ENCODE results near the gene MYT1.

MYT1 gene

DNA sequence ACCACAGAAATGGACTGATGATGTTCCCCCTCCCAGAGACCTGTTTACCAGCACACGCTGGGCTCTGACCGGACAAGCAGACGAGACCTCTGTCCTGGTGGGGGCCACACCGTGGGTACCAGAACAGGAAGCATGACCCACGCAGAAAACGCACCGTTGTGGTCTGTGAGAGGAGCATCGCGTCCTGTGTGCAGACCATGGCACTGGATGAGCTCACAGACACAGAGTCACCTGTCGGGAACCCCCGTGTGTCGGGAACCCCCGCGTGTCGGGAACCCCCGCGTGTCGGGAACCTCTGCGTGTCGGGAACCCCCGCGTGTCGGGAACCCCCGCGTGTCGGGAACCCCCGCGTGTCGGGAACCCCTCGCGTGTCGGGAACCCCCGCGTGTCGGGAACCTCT lies 37.4 kb downstream of the MYT1 start:
- H3K27ac ChIP-seq (ENCODE audit: low read depth, low read length): no peak overlapping the region
- no peaks in the 10 kb centered on the region for H3K36me3 ChIP-seq (ENCODE audit: control insufficient read depth in 1 of 2, insufficient read depth in 2 of 2, low read length in 2 of 2)
- peaks cover 5 to 6% of the 10 kb centered on the region in 2 donors for H3K4me1 ChIP-seq (ENCODE audit: control insufficient read depth in 1 of 2, insufficient read depth in 2 of 2, low read length in 2 of 2)
- H3K4me3 ChIP-seq (ENCODE audit: low read depth in 1 of 2, low read length in 2 of 2): no peak overlapping the region
- H3K9ac ChIP-seq (ENCODE audit: low read depth in 1 of 2, low read length in 2 of 2): no peak overlapping the region
- H3K27me3 ChIP-seq (ENCODE audit: control insufficient read depth in 1 of 2, insufficient read depth in 2 of 2, low read length in 2 of 2): no peaks in the 10 kb centered on the region
- H3K9me3 ChIP-seq (ENCODE audit: control insufficient read depth in 1 of 2, low read length in 2 of 2): no peaks in the 10 kb centered on the region

DNA sequence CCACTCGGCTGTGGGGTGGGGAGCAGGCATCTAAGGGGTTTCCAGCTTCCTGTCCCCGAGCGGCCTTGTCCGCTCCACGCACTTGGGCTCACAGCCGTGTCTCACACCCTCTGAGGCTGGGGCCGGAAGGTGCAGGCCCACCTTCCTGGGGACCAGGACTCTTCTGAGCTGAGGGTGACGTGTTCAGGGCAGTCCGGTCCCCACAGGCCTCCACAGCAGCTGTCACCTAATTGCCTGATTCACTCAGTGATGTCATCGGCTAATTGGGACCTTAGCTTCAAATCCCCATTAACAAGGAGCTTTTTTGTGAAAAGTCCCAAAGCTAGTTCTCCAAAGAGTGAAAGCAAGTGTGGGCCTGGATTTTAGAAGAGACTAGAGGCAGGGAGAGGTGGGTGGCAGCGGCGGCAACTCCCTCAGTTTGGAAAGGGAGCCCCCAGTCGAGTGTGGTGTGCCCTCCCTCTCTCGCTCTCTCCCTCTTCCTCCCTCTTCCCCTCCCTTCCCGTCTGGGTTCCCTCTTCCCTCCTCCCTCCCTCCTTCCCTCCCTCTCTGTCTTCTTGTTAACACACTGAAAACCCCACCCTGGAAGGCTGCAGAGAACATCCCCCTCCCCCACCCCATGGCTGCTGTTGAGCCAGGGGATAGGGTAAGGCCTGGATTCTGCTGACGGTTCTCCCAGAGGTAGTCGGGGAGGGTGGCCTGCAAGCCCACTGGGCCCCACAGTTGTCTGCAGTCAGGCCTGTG lies 39.0 kb downstream of the MYT1 start:
- Histone ChIP-seq H3K27me3 (ENCODE audit: control insufficient read depth in 1 of 2, insufficient read depth in 2 of 2, low read length in 2 of 2) (no peaks in the 10 kb centered on the region), H3K36me3 (ENCODE audit: control insufficient read depth in 1 of 2, insufficient read depth in 2 of 2, low read length in 2 of 2) (no peaks in the 10 kb centered on the region), H3K27ac (ENCODE audit: low read depth, low read length) (no peak overlapping the region), H3K4me3 (ENCODE audit: low read depth in 1 of 2, low read length in 2 of 2) (no peak overlapping the region), H3K4me1 (ENCODE audit: control insufficient read depth in 1 of 2, insufficient read depth in 2 of 2, low read length in 2 of 2) (peaks cover 5 to 6% of the 10 kb centered on the region in 2 donors), H3K9me3 (ENCODE audit: control insufficient read depth in 1 of 2, low read length in 2 of 2) (no peaks in the 10 kb centered on the region), H3K9ac (ENCODE audit: low read depth in 1 of 2, low read length in 2 of 2) (no peak overlapping the region)

DNA sequence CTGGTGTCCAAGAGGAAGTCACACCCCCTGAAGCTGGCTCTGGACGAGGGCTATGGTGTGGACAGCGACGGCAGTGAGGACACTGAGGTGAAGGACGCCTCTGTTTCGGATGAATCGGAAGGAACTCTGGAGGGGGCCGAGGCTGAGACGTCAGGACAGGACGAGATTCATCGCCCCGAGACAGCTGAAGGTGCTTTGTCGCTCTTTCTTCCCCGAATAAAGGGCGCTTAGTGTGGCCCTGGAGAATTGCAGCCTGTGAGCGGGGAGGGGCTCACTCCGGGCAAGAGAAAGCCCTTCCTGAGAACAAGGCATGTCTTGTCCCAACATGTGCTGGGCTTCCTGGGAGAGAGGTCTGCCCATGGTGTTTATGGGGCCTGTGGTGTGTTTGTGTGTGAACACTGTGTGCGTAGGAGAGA lies 41.4 kb downstream of the MYT1 start:
- H3K9ac ChIP-seq (ENCODE audit: low read depth in 1 of 2, low read length in 2 of 2): no peak overlapping the region
- no peaks in the 10 kb centered on the region for H3K36me3 ChIP-seq (ENCODE audit: control insufficient read depth in 1 of 2, insufficient read depth in 2 of 2, low read length in 2 of 2)
- no peak overlapping the region for H3K4me3 ChIP-seq (ENCODE audit: low read depth in 1 of 2, low read length in 2 of 2)
- H3K9me3 ChIP-seq (ENCODE audit: control insufficient read depth in 1 of 2, low read length in 2 of 2): no peaks in the 10 kb centered on the region
- no peaks in the 10 kb centered on the region for H3K27me3 ChIP-seq (ENCODE audit: control insufficient read depth in 1 of 2, insufficient read depth in 2 of 2, low read length in 2 of 2)
- peaks cover 5 to 6% of the 10 kb centered on the region in 2 donors for H3K4me1 ChIP-seq (ENCODE audit: control insufficient read depth in 1 of 2, insufficient read depth in 2 of 2, low read length in 2 of 2)
- H3K27ac ChIP-seq (ENCODE audit: low read depth, low read length): no peak overlapping the region

DNA sequence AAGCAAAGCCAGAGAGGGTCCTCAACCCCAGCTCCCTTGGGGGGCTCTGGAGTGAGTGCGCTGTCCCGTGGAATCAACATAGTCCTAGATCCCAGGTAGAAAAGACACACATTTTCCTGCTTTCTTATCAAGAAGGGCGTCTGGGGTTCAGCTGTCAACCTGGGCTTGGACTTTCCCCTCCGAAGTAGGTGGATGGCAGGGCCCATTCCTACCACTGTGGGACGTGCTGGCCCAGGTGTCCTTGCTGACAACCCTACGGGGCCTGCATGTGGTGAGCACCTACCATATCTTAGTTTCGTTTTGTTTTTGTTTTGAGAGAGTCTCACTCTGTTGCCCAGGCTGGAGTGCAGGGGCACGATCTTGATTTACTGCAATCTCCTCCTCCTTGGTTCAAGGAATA lies 42.4 kb downstream of the MYT1 start:
- no peak overlapping the region for H3K27ac ChIP-seq (ENCODE audit: low read depth, low read length)
- H3K36me3 ChIP-seq (ENCODE audit: control insufficient read depth in 1 of 2, insufficient read depth in 2 of 2, low read length in 2 of 2): no peaks in the 10 kb centered on the region
- H3K9ac ChIP-seq (ENCODE audit: low read depth in 1 of 2, low read length in 2 of 2): no peak overlapping the region
- no peaks in the 10 kb centered on the region for H3K27me3 ChIP-seq (ENCODE audit: control insufficient read depth in 1 of 2, insufficient read depth in 2 of 2, low read length in 2 of 2)
- H3K4me1 ChIP-seq (ENCODE audit: control insufficient read depth in 1 of 2, insufficient read depth in 2 of 2, low read length in 2 of 2): peaks cover 5 to 6% of the 10 kb centered on the region in 2 donors
- H3K4me3 ChIP-seq (ENCODE audit: low read depth in 1 of 2, low read length in 2 of 2): no peak overlapping the region
- no peaks in the 10 kb centered on the region for H3K9me3 ChIP-seq (ENCODE audit: control insufficient read depth in 1 of 2, low read length in 2 of 2)

DNA sequence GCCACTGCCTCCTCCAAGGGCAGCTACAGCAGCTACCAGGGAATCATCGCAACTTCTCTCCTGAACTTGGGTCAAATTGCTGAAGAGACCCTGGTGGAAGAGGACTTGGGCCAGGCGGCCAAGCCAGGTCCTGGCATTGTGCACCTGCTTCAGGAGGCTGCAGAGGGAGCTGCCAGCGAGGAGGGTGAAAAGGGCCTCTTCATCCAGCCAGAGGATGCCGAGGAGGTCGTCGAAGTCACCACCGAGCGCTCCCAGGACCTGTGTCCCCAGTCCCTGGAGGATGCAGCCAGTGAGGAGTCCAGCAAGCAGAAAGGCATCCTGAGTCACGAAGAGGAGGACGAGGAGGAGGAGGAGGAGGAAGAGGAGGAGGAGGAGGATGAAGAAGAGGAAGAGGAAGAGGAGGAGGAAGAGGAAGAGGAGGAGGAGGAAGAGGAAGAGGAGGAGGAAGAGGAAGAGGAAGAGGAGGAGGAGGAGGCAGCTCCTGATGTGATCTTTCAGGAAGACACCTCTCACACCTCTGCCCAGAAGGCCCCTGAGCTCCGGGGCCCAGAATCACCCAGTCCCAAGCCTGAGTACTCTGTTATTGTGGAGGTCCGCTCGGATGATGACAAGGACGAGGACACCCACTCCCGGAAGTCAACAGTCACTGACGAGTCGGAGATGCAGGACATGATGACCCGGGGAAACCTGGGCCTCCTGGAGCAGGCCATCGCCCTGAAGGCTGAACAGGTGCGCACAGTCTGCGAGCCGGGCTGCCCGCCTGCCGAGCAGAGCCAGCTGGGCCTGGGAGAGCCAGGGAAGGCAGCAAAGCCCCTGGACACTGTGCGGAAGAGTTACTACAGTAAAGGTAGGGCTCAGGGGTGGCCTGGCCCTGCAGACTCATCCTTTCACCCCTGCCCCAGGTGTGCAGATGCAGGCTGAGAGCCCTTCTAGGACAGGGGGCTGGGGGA lies 43.7 kb downstream of the MYT1 start:
- H3K36me3 ChIP-seq (ENCODE audit: control insufficient read depth in 1 of 2, insufficient read depth in 2 of 2, low read length in 2 of 2): no peaks in the 10 kb centered on the region
- no peak overlapping the region for H3K4me3 ChIP-seq (ENCODE audit: low read depth in 1 of 2, low read length in 2 of 2)
- no peaks in the 10 kb centered on the region for H3K27me3 ChIP-seq (ENCODE audit: control insufficient read depth in 1 of 2, insufficient read depth in 2 of 2, low read length in 2 of 2)
- no peaks in the 10 kb centered on the region for H3K9me3 ChIP-seq (ENCODE audit: control insufficient read depth in 1 of 2, low read length in 2 of 2)
- H3K4me1 ChIP-seq (ENCODE audit: control insufficient read depth in 1 of 2, insufficient read depth in 2 of 2, low read length in 2 of 2): peaks cover 5 to 6% of the 10 kb centered on the region in 2 donors
- no peak overlapping the region for H3K9ac ChIP-seq (ENCODE audit: low read depth in 1 of 2, low read length in 2 of 2)
- H3K27ac ChIP-seq (ENCODE audit: low read depth, low read length): no peak overlapping the region

DNA sequence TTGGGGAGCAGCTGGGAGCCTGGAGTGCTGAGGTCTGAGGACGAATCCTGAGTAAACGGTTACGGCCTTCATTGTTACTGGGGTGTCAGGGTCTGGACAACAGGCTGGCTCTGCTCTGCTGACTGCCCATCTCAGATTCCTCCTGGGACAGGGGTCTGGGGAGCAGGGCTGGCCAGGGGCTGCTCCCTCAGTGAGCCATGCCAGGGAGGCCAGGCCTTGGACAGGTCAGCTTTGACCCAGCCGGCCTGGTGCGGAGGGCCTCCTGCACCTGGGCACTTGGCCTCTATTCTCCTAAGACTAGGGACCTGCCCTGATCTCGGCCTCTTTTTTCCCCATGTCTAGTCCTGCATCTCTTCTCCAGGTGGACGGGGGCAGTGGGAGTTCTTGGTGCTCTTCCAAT lies 44.9 kb downstream of the MYT1 start:
- Histone ChIP-seq H3K9me3 (ENCODE audit: control insufficient read depth in 1 of 2, low read length in 2 of 2) (no peaks in the 10 kb centered on the region), H3K4me1 (ENCODE audit: control insufficient read depth in 1 of 2, insufficient read depth in 2 of 2, low read length in 2 of 2) (peaks cover 5 to 6% of the 10 kb centered on the region in 2 donors), H3K9ac (ENCODE audit: low read depth in 1 of 2, low read length in 2 of 2) (no peak overlapping the region), H3K27me3 (ENCODE audit: control insufficient read depth in 1 of 2, insufficient read depth in 2 of 2, low read length in 2 of 2) (no peaks in the 10 kb centered on the region), H3K36me3 (ENCODE audit: control insufficient read depth in 1 of 2, insufficient read depth in 2 of 2, low read length in 2 of 2) (no peaks in the 10 kb centered on the region), H3K4me3 (ENCODE audit: low read depth in 1 of 2, low read length in 2 of 2) (no peak overlapping the region), H3K27ac (ENCODE audit: low read depth, low read length) (no peak overlapping the region)

DNA sequence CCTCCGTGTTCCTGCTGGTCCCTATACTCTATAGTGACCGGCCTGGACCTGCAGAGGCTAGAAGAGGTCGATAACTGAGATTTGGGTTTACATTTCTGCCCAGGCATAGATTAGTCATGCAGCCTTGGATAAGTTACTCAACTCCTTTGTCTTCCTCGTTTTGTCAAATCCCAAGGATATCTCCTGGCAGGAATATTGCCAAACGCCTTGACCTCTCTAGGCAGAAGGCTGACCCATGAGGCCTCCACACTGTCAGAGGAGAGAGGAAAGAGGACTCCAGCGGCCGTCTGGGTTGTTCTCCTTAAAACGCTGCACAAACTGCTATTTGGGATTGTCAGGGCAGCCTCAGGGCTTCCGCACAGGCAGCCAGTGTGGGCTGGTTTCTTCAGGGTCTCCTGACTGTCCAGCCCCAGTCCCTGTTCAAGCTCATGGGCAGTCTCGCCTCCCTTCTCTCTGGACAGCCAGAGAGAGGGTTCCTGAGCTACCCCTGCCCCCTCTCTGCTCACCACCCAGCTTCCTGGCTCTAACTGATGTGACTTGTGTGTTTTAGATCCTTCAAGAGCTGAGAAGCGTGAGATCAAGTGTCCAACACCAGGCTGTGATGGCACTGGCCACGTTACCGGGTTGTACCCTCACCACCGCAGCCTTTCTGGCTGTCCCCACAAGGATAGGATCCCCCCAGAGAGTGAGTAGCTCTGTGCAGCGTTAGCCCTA lies 46.6 kb downstream of the MYT1 start:
- H3K4me3 ChIP-seq (ENCODE audit: low read depth in 1 of 2, low read length in 2 of 2): no peak overlapping the region
- H3K27me3 ChIP-seq (ENCODE audit: control insufficient read depth in 1 of 2, insufficient read depth in 2 of 2, low read length in 2 of 2): no peaks in the 10 kb centered on the region
- H3K4me1 ChIP-seq (ENCODE audit: control insufficient read depth in 1 of 2, insufficient read depth in 2 of 2, low read length in 2 of 2): peaks cover 5 to 6% of the 10 kb centered on the region in 2 donors
- no peak overlapping the region for H3K9ac ChIP-seq (ENCODE audit: low read depth in 1 of 2, low read length in 2 of 2)
- H3K36me3 ChIP-seq (ENCODE audit: control insufficient read depth in 1 of 2, insufficient read depth in 2 of 2, low read length in 2 of 2): no peaks in the 10 kb centered on the region
- H3K9me3 ChIP-seq (ENCODE audit: control insufficient read depth in 1 of 2, low read length in 2 of 2): no peaks in the 10 kb centered on the region
- no peak overlapping the region for H3K27ac ChIP-seq (ENCODE audit: low read depth, low read length)

DNA sequence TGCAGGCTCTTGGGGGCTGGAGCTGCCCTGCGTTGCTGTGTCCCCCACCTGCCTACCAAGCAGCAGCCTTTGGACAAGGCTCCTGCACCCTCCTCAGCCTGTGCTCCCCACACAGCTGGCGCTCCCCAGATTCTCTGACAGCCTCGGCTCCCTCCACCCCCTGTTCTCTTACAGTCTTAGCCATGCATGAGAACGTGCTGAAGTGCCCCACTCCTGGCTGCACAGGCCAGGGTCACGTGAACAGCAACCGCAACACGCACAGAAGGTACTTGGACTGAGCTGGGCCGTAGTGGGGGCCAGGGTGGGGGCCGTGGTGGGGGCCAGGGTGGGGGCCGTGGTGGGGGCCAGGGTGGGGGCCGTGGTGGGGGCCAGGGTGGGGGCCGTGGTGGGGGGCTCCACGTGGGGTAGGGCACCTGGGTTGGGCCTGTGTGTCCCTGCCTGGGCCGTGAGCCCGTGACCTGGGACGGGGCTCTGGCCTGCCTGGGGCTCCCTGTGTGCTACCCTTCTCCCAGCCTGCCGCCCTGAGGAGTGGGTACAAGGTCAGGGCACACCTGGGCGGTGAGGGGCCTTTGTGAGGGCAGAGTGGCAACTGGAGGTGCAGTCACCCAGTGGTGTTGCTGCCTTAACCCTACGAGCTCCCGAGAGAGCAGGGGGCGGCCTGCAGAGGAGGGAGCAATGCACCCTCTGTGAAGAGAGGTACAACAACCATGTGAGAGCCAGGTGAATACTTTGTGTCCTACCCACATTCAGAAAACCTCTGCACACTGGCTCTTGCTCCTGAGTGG lies 47.8 kb downstream of the MYT1 start:
- H3K27ac ChIP-seq (ENCODE audit: low read depth, low read length): no peak overlapping the region
- no peak overlapping the region for H3K9ac ChIP-seq (ENCODE audit: low read depth in 1 of 2, low read length in 2 of 2)
- no peak overlapping the region for H3K4me3 ChIP-seq (ENCODE audit: low read depth in 1 of 2, low read length in 2 of 2)
- H3K36me3 ChIP-seq (ENCODE audit: control insufficient read depth in 1 of 2, insufficient read depth in 2 of 2, low read length in 2 of 2): no peaks in the 10 kb centered on the region
- no peaks in the 10 kb centered on the region for H3K4me1 ChIP-seq (ENCODE audit: control insufficient read depth in 1 of 2, insufficient read depth in 2 of 2, low read length in 2 of 2)
- H3K27me3 ChIP-seq (ENCODE audit: control insufficient read depth in 1 of 2, insufficient read depth in 2 of 2, low read length in 2 of 2): no peaks in the 10 kb centered on the region
- H3K9me3 ChIP-seq (ENCODE audit: control insufficient read depth in 1 of 2, low read length in 2 of 2): no peaks in the 10 kb centered on the region

DNA sequence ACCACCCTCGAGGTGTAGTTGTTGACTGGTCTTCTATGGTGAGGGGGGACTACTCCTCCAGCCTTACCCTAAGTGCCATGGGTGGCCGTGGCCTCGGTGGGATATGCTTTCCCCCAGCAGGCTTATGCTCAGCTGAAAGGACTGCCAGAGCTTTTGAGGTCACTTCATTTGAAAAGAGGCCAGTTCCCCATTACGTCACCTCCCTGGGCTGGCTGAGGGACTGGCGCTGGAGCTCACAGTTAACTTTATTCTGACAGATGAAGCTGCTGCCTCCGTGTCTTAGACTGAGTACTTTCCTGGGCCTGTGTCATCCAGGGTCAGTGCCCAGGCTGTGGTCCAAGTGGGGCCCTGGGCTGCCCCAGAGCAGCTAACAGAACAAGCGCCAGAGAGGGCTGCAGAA lies 48.5 kb downstream of the MYT1 start:
- no peaks in the 10 kb centered on the region for H3K4me1 ChIP-seq (ENCODE audit: control insufficient read depth in 1 of 2, insufficient read depth in 2 of 2, low read length in 2 of 2)
- H3K27me3 ChIP-seq (ENCODE audit: control insufficient read depth in 1 of 2, insufficient read depth in 2 of 2, low read length in 2 of 2): no peaks in the 10 kb centered on the region
- no peak overlapping the region for H3K4me3 ChIP-seq (ENCODE audit: low read depth in 1 of 2, low read length in 2 of 2)
- H3K27ac ChIP-seq (ENCODE audit: low read depth, low read length): no peak overlapping the region
- H3K36me3 ChIP-seq (ENCODE audit: control insufficient read depth in 1 of 2, insufficient read depth in 2 of 2, low read length in 2 of 2): no peaks in the 10 kb centered on the region
- no peak overlapping the region for H3K9ac ChIP-seq (ENCODE audit: low read depth in 1 of 2, low read length in 2 of 2)
- H3K9me3 ChIP-seq (ENCODE audit: control insufficient read depth in 1 of 2, low read length in 2 of 2): no peaks in the 10 kb centered on the region
